HG02840 (cell line): ENCODE measurements around the gene MOB4.
"Not testable (repeated sequence)": the region's sequence is repeated elsewhere in the genome, so short reads cannot be mapped to it uniquely, and the experiment has no call there.

Experiments used
- ATAC-seq: cut with Tn5 transposase; IDR thresholded peaks from one replicate; pipeline ENCODE4 v1.9.1; 2021; ENCODE audit warnings: mild to moderate bottlenecking, moderate library complexity, moderate number of reproducible peaks; ENCODE audit not compliant: unreplicated experiment, low FRiP score

The MOB4 gene

GRCh38 chr2:197580166-197580565, 64.3 kb downstream of the MOB4 start:
- ATAC-seq: not testable (repeated sequence)

- ATAC-seq: not testable (repeated sequence)
Measured at GRCh38 chr2:197587255-197587654, 71.4 kb downstream of the MOB4 start.

DNA sequence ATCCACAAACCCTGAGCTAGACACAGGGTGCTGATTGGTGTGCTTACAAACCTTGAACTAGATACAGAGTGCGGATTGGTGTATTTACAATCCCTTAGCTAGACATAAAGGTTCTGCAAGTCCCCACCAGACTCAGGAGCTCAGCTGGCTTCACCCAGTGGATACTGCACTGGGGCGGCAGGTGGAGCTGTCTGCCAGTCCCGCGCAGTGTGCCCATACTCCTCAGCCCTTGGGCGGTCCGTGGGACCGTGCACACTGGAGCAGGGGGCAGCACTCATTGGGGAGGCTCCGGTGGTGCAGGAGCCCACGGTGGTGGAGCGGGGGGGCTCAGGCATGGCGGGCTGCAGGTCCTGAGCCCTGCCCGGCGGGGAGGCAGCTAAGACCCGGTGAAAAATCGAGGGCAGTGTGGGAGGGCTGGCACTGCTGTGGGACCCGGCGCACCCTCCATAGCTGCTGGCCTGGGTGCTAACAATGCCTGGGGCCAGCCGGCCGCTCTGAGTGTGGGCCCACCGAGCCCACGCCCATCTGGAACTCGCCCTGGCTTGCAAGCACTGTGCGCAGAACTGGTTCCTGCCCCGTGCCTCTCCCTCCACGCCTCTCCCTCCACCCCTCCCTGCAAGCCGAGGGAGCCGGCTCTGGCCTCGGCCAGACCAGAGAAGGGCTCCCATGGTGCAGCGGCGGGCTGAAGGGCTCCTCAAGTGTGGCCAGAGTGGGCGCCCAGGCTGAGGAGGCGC, 75.6 kb downstream of the MOB4 start:
- no peak for ATAC-seq

DNA sequence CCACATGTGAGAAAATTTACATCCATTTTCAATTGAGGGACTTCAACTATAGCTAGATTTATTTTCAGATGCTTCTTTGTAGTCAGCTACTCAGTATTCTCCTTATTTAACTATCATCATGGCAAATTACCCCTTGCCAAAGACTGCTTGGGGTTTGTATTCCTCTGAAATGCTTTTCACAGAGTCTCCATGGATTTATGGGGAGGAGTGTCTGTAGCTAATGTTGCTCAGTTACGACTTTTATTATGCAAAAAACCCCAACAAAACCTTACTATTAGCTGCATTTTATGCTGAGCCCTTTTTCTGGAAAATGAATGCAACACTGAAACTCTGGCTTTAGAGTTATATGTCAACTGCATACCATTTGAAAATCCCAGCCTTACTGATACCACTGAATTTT, 80.9 kb downstream of the MOB4 start:
- no peak for ATAC-seq

- ATAC-seq: no peak
Measured at GRCh38 chr2:197597166-197597565, 81.3 kb downstream of the MOB4 start.

DNA sequence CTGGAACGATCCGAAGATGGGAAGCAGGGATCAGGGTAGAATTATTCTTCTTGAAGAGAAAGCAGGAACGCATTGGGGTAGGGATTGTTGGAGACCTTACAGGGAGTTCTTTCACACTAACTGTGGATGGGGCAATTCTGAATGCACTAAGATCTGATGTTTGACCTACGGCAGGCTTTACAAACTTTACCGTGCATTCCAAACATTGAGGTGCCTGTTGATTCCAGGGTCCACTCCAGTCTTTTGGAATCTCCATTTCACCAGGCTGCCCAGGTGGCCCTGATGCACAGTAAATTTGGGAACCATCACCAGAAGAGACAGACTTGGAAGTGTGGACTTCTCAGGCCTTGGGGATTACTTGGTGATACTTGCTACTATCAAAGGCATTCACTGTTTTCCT, 82.6 kb downstream of the MOB4 start:
- ATAC-seq: no peak

GRCh38 chr2:197599285-197599965, 83.6 kb downstream of the MOB4 start:
- ATAC-seq: no peak

- no peak for ATAC-seq
Measured at GRCh38 chr2:197600306-197600705, 84.4 kb downstream of the MOB4 start.

GRCh38 chr2:197601726-197602125, 85.9 kb downstream of the MOB4 start:
- no peak for ATAC-seq
